Effector memory CD8-positive, alpha-beta T cell (primary cell): ENCODE data around the gene NR1H4.

Source experiments
- ATAC-seq: fragments of 150-1000 bp; cut with Tn5 transposase; replicated peaks from 2 replicates; pipeline ENCODE4 v1.10.0; 2021; ENCODE audit warnings: mild to moderate bottlenecking, moderate library complexity
- DNase-seq, 3 experiments: peaks; one replicate each; pipeline ENCODE4 v3.0.0; 2021
- H3K27ac Mint-ChIP-seq, 2 donors: one replicate each; pipeline ENCODE4 v1.8.0; 2022; ENCODE audit warnings: mild to moderate bottlenecking in 2 of 2, mixed read lengths in 2 of 2, moderate library complexity in 2 of 2
- H3K27me3 Mint-ChIP-seq, 2 donors: one replicate each; pipeline ENCODE4 v1.8.0; 2022; ENCODE audit warnings: mixed read lengths in 2 of 2
- H3K36me3 Mint-ChIP-seq: one replicate; pipeline ENCODE4 v1.8.0; 2022; ENCODE audit warnings: mild to moderate bottlenecking, moderate library complexity, mixed read lengths; ENCODE audit not compliant: insufficient read depth
- H3K4me1 Mint-ChIP-seq, 2 donors: one replicate each; pipeline ENCODE4 v1.8.0; 2022; ENCODE audit warnings: low read depth in 2 of 2, mixed read lengths in 2 of 2
- H3K4me3 Mint-ChIP-seq, 2 donors: one replicate each; pipeline ENCODE4 v1.8.0; 2022; ENCODE audit warnings: mild to moderate bottlenecking in 2 of 2, mixed read lengths in 2 of 2, moderate library complexity in 2 of 2
- H3K9me3 Mint-ChIP-seq, 2 donors: one replicate each; pipeline ENCODE4 v1.8.0; 2022; ENCODE audit warnings: mixed read lengths in 2 of 2

NR1H4 gene

GRCh38 chr12:100450735-100451134, 22.9 kb upstream of the NR1H4 start:
- no peak for DNase-seq
- H3K27me3 Mint-ChIP-seq, result peaks cover 7 to 37% of the 10 kb centered on the region in 2 donors
- ATAC-seq, result no peak
- no peaks in the 10 kb centered on the region for H3K4me1 Mint-ChIP-seq
- H3K36me3 Mint-ChIP-seq, result no peaks in the 10 kb centered on the region
- H3K4me3 Mint-ChIP-seq, result no peak overlapping the region
- no peak overlapping the region for H3K27ac Mint-ChIP-seq
- H3K9me3 Mint-ChIP-seq, result no peaks in the 10 kb centered on the region

- H3K36me3 Mint-ChIP-seq, result no peaks in the 10 kb centered on the region
- DNase-seq, result no peak
- H3K27ac Mint-ChIP-seq, result no peak overlapping the region
- H3K4me1 Mint-ChIP-seq, result no peaks in the 10 kb centered on the region
- H3K27me3 Mint-ChIP-seq, result peaks cover 9 to 31% of the 10 kb centered on the region in 2 donors
- ATAC-seq, result no peak
- H3K9me3 Mint-ChIP-seq, result no peaks in the 10 kb centered on the region
- H3K4me3 Mint-ChIP-seq, result no peak overlapping the region
These were observed 19.7 kb upstream of the NR1H4 start for GRCh38 chr12:100453951-100454350.

- no peak overlapping the region for H3K27ac Mint-ChIP-seq
- H3K36me3 Mint-ChIP-seq, result no peaks in the 10 kb centered on the region
- DNase-seq, result no peak
- no peak for ATAC-seq
- no peaks in the 10 kb centered on the region for H3K9me3 Mint-ChIP-seq
- no peak overlapping the region for H3K4me3 Mint-ChIP-seq
- no peaks in the 10 kb centered on the region for H3K4me1 Mint-ChIP-seq
- peaks cover 16 to 25% of the 10 kb centered on the region in 2 donors for H3K27me3 Mint-ChIP-seq
These were observed 17.8 kb upstream of the NR1H4 start for GRCh38 chr12:100455896-100456295.

- Mint-ChIP-seq H3K27ac (no peak overlapping the region), H3K36me3 (no peaks in the 10 kb centered on the region), H3K4me3 (no peak overlapping the region), H3K4me1 (no peaks in the 10 kb centered on the region), H3K9me3 (no peaks in the 10 kb centered on the region), H3K27me3 (peaks cover 22 to 25% of the 10 kb centered on the region in 2 donors)
- ATAC-seq (no peak), DNase-seq (no peak)
These were observed 15.5 kb upstream of the NR1H4 start for GRCh38 chr12:100458191-100458590.

- DNase-seq, result no peak
- Mint-ChIP-seq H3K27me3 (peaks cover 22 to 29% of the 10 kb centered on the region in 2 donors), H3K27ac (no peak overlapping the region), H3K9me3 (no peaks in the 10 kb centered on the region), H3K4me3 (no peak overlapping the region), H3K36me3 (no peaks in the 10 kb centered on the region), H3K4me1 (no peaks in the 10 kb centered on the region)
- no peak for ATAC-seq
These were observed 13.0 kb upstream of the NR1H4 start for GRCh38 chr12:100460702-100461101.

- no peak overlapping the region for H3K27ac Mint-ChIP-seq
- H3K36me3 Mint-ChIP-seq, result no peaks in the 10 kb centered on the region
- no peaks in the 10 kb centered on the region for H3K9me3 Mint-ChIP-seq
- DNase-seq, result no peak
- H3K4me1 Mint-ChIP-seq, result no peaks in the 10 kb centered on the region
- no peak for ATAC-seq
- H3K4me3 Mint-ChIP-seq, result no peak overlapping the region
- H3K27me3 Mint-ChIP-seq, result peaks cover 22 to 29% of the 10 kb centered on the region in 2 donors
These were observed 12.2 kb upstream of the NR1H4 start for GRCh38 chr12:100461330-100461973.

- Mint-ChIP-seq H3K27ac (no peak overlapping the region), H3K36me3 (no peaks in the 10 kb centered on the region), H3K4me3 (no peak overlapping the region), H3K9me3 (no peaks in the 10 kb centered on the region), H3K4me1 (no peaks in the 10 kb centered on the region), H3K27me3 (peaks cover 14 to 23% of the 10 kb centered on the region in 2 donors)
- ATAC-seq (no peak), DNase-seq (no peak)
These were observed 10.0 kb upstream of the NR1H4 start for GRCh38 chr12:100463661-100464060.

GRCh38 chr12:100464529-100464928, 9.1 kb upstream of the NR1H4 start:
- H3K4me1 Mint-ChIP-seq, result no peaks in the 10 kb centered on the region

GRCh38 chr12:100468126-100468525, 5.5 kb upstream of the NR1H4 start:
- Mint-ChIP-seq H3K4me3 (no peak overlapping the region), H3K27me3 (peaks cover 18 to 29% of the 10 kb centered on the region in 2 donors)

More at GRCh38 chr12:100464529-100464928, 9.1 kb upstream of the NR1H4 start:
- H3K36me3 Mint-ChIP-seq, result no peaks in the 10 kb centered on the region
- no peak overlapping the region for H3K27ac Mint-ChIP-seq
- ATAC-seq, result no peak
- DNase-seq, result no peak
- H3K27me3 Mint-ChIP-seq, result peaks cover 12 to 20% of the 10 kb centered on the region in 2 donors
- no peak overlapping the region for H3K4me3 Mint-ChIP-seq
- no peaks in the 10 kb centered on the region for H3K9me3 Mint-ChIP-seq

GRCh38 chr12:100472325-100472724, 1.3 kb upstream of the NR1H4 start:
- Mint-ChIP-seq H3K9me3 (no peaks in the 10 kb centered on the region), H3K27ac (no peak overlapping the region), H3K36me3 (no peaks in the 10 kb centered on the region), H3K4me1 (no peaks in the 10 kb centered on the region), H3K4me3 (no peak overlapping the region), H3K27me3 (peaks cover 18 to 25% of the 10 kb centered on the region in 2 donors)
- ATAC-seq, result no peak
- no peak for DNase-seq

More at GRCh38 chr12:100468126-100468525, 5.5 kb upstream of the NR1H4 start:
- H3K27ac Mint-ChIP-seq, result no peak overlapping the region
- DNase-seq, result no peak
- H3K4me1 Mint-ChIP-seq, result no peaks in the 10 kb centered on the region
- H3K36me3 Mint-ChIP-seq, result no peaks in the 10 kb centered on the region
- ATAC-seq, result no peak
- H3K9me3 Mint-ChIP-seq, result no peaks in the 10 kb centered on the region

GRCh38 chr12:100473050-100473715, 483 bp upstream of the NR1H4 start:
- H3K36me3 Mint-ChIP-seq, result no peaks in the 10 kb centered on the region
- no peak overlapping the region for H3K4me3 Mint-ChIP-seq
- H3K27ac Mint-ChIP-seq, result no peak overlapping the region
- peaks cover 18 to 25% of the 10 kb centered on the region in 2 donors for H3K27me3 Mint-ChIP-seq
- no peaks in the 10 kb centered on the region for H3K4me1 Mint-ChIP-seq
- ATAC-seq, result no peak
- H3K9me3 Mint-ChIP-seq, result no peaks in the 10 kb centered on the region
- DNase-seq, result no peak

GRCh38 chr12:100474617-100475016, 951 bp downstream of the NR1H4 start:
- Mint-ChIP-seq H3K27ac (no peak overlapping the region), H3K4me3 (no peak overlapping the region), H3K36me3 (no peaks in the 10 kb centered on the region), H3K27me3 (peaks cover 18 to 25% of the 10 kb centered on the region in 2 donors), H3K4me1 (no peaks in the 10 kb centered on the region), H3K9me3 (no peaks in the 10 kb centered on the region)
- DNase-seq (no peak), ATAC-seq (no peak)

- H3K27ac Mint-ChIP-seq, result no peak overlapping the region
- no peaks in the 10 kb centered on the region for H3K4me1 Mint-ChIP-seq
- DNase-seq (no peak), ATAC-seq (no peak)
- H3K4me3 Mint-ChIP-seq, result no peak overlapping the region
- peaks cover 0 to under 1% of the 10 kb centered on the region in 2 donors for H3K9me3 Mint-ChIP-seq
- H3K36me3 Mint-ChIP-seq, result no peaks in the 10 kb centered on the region
- H3K27me3 Mint-ChIP-seq, result peaks cover 14 to 16% of the 10 kb centered on the region in 2 donors
These were observed 2.5 kb downstream of the NR1H4 start for GRCh38 chr12:100476013-100476751.

- DNase-seq (no peak), ATAC-seq (no peak)
- H3K9me3 Mint-ChIP-seq, result peaks cover 0 to 1% of the 10 kb centered on the region in 2 donors
- H3K4me3 Mint-ChIP-seq, result no peak overlapping the region
- H3K36me3 Mint-ChIP-seq, result no peaks in the 10 kb centered on the region
- peaks cover 6 to 16% of the 10 kb centered on the region in 2 donors for H3K27me3 Mint-ChIP-seq
- H3K27ac Mint-ChIP-seq, result no peak overlapping the region
- H3K4me1 Mint-ChIP-seq, result no peaks in the 10 kb centered on the region
These were observed 7.4 kb downstream of the NR1H4 start for GRCh38 chr12:100481021-100481420.
